Prostate gland (tissue), 2 donors: Measurements from ENCODE around the gene TMEM178B.

ENCODE experiments used
- CTCF ChIP-seq, 4 experiments: fragments of 200-600 bp in 2 of 4; fragments of 450-650 bp in 2 of 4; sonication (generic) in 2 of 4; IDR thresholded peaks; 1 replicate in 3 of 4; 2 replicates in 1 of 4; pipeline ENCODE4 v1.5.1; 2016 to 2019; ENCODE audit warnings: antibody characterized with exemption in 4 of 4, mild to moderate bottlenecking in 2 of 4, moderate library complexity in 2 of 4
- POLR2A ChIP-seq: fragments of 450-650 bp; IDR thresholded peaks from one replicate; pipeline ENCODE4 v1.6.1; 2016; ENCODE audit warnings: antibody characterized with exemption, mild to moderate bottlenecking
- POLR2AphosphoS5 ChIP-seq: sonication (generic); formaldehyde crosslinking; IDR thresholded peaks from one replicate; pipeline ENCODE4 v1.6.1; 2017; ENCODE audit warnings: antibody characterized with exemption

GRCh38 chr7:141073173-141073640 lies 657 bp upstream of the TMEM178B start:
- TF ChIP-seq CTCF (IDR thresholded peaks at IDR 0.05) (no peak), POLR2AphosphoS5 (no peak), POLR2A (no peak)
